ENCODE data around the gene WDR47. TPM values are rescaled to one million over a fixed set of nuclear protein-coding genes. Genes with fewer than 3 reads are reported as not detected.
"Not testable (repeated sequence)": the region's sequence is repeated elsewhere in the genome, so short reads cannot be mapped to it uniquely, and the experiment has no call there.

WDR47 gene
- total RNA-seq, 2 donors from 2014 or later, result 18.7 to 20.5 TPM

DNA sequence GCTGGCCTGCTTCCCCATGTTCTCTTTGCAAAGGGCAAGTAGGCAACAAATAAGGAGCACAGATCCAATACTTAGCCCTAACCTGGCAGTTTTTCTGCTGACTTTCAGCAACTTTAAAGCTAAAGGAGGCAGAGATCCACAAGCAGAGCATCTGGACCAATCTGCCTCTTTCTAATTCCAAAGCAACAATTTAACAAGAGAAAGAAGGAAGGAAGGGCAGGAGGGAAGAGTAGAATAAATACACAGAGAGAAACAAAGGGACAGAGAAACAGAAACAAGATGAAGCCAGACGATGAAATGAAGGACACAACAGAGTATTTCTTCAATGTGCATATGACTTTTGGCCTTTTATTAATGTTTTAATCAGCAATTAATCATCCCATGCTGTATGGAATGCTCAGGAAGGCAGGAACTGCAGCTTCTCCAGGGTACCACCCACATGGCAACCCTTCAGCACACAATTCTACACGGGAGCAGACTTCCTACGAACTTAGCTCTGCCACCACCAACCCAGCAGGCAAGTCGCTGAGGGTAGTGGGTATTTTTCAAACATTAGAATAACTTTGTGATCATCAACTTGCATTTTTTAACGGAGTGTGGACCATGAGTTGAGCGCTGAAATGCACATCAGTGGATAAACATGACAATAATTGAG, 93.9 kb downstream of the WDR47 start:
- H3K27me3 ChIP-seq (replicated peaks; ENCODE audit: insufficient read depth), result no peaks in the 10 kb centered on the region
- H3K9me3 ChIP-seq, result no peaks in the 10 kb centered on the region
- H3K27ac ChIP-seq, result no peak overlapping the region
- no peak for ATAC-seq (ENCODE audit: insufficient number of reproducible peaks, low FRiP score, low read depth)
- peaks cover 9% of the 10 kb centered on the region for H3K36me3 ChIP-seq
- peaks cover 0 to 15% of the 10 kb centered on the region in 2 donors for H3K4me1 ChIP-seq (ENCODE audit: control insufficient read depth in 1 of 2, low read depth in 2 of 2)
- DNase-seq (ENCODE audit: low spot score), result no peak
- H3K4me3 ChIP-seq, result peak overlapping the region; percentile 9
- TF ChIP-seq, protein P1, sequence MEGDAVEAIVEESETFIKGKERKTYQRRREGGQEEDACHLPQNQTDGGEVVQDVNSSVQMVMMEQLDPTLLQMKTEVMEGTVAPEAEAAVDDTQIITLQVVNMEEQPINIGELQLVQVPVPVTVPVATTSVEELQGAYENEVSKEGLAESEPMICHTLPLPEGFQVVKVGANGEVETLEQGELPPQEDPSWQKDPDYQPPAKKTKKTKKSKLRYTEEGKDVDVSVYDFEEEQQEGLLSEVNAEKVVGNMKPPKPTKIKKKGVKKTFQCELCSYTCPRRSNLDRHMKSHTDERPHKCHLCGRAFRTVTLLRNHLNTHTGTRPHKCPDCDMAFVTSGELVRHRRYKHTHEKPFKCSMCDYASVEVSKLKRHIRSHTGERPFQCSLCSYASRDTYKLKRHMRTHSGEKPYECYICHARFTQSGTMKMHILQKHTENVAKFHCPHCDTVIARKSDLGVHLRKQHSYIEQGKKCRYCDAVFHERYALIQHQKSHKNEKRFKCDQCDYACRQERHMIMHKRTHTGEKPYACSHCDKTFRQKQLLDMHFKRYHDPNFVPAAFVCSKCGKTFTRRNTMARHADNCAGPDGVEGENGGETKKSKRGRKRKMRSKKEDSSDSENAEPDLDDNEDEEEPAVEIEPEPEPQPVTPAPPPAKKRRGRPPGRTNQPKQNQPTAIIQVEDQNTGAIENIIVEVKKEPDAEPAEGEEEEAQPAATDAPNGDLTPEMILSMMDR (IDR thresholded peaks at IDR 0.05), result no peak

DNA sequence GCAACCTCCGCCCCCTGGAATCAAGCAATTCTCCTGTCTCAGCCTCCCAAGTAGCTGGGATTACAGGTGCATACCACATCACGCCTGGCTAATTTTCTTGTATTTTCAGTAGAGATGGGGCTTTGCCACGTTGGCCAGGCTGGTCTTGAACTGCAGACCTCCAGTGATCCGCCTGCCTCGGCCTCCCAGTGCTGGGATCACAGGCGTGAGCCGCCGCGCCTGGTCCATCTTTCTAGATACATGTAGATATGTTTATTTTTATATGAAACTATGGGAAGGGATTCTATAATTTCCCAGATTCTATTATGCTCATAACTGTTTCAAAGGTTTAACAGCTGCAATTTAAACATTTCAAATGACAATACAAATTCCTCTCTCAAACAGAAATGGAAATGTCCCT, 105.7 kb downstream of the WDR47 start:
- Histone ChIP-seq H3K9me3 (no peaks in the 10 kb centered on the region), H3K36me3 (peaks cover 62% of the 10 kb centered on the region), H3K4me3 (no peak overlapping the region), H3K4me1 (ENCODE audit: control insufficient read depth in 1 of 2, low read depth in 2 of 2) (no peaks in the 10 kb centered on the region), H3K27me3 (replicated peaks; ENCODE audit: insufficient read depth) (no peaks in the 10 kb centered on the region), H3K27ac (no peak overlapping the region)
- TF ChIP-seq, protein P1 (IDR thresholded peaks at IDR 0.05), result no peak
- no peak for ATAC-seq (ENCODE audit: insufficient number of reproducible peaks, low FRiP score, low read depth)
- DNase-seq (ENCODE audit: low spot score), result no peak

DNA sequence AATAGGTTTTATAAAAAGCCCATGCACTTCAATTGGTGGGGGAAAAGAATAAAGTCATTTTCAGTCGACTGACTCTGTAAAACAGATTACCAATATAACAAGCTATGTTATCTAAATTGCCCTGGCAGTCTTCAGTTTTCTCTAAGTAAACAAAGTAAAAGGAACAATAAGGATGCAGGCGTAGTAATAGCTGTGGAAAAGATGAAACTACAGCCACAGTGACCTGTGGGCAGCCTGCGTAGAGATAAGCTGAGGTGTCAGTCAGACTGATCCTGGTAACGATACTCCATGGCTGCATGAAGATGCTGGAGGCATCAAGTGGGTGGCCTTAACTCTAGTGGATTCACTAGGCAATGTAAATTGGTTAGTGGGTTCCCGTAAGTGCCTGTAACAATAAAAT, 108.0 kb downstream of the WDR47 start:
- Histone ChIP-seq H3K27ac (no peak overlapping the region), H3K4me3 (no peak overlapping the region), H3K9me3 (no peaks in the 10 kb centered on the region), H3K36me3 (peaks cover 70% of the 10 kb centered on the region), H3K27me3 (replicated peaks; ENCODE audit: insufficient read depth) (no peaks in the 10 kb centered on the region), H3K4me1 (ENCODE audit: control insufficient read depth in 1 of 2, low read depth in 2 of 2) (no peaks in the 10 kb centered on the region)
- TF ChIP-seq, protein P1 (IDR thresholded peaks at IDR 0.05), result no peak
- DNase-seq (ENCODE audit: low spot score) (no peak), ATAC-seq (ENCODE audit: insufficient number of reproducible peaks, low FRiP score, low read depth) (no peak)

DNA sequence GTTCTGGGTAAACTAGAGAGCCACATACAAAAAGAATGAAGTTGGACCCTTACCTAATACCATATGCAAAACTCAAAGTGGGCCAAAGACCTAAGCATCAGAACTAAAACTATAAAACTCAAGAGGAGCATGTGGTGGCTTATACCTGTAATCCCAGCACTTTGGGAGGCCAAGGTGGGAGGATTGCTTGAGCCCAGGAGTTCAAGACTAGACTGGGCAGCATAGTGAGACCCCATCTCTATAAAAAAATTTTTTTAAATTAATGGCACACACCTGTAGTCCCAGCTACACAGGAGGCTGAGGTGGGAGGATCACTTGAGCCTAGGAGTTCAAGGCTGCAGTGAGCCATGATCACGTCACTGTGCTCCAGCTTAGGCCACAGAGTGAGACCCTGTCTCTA, 114.3 kb downstream of the WDR47 start:
- H3K27me3 ChIP-seq (replicated peaks; ENCODE audit: insufficient read depth); H3K4me1 ChIP-seq (ENCODE audit: control insufficient read depth in 1 of 2, low read depth in 2 of 2); H3K4me3 ChIP-seq; H3K27ac ChIP-seq; ATAC-seq (ENCODE audit: insufficient number of reproducible peaks, low FRiP score, low read depth); H3K9me3 ChIP-seq; DNase-seq (ENCODE audit: low spot score): not testable (repeated sequence)
- peaks cover 29% of the 10 kb centered on the region for H3K36me3 ChIP-seq

GRCh38 chr1:108925920-108926319, 116.0 kb downstream of the WDR47 start:
- ATAC-seq (ENCODE audit: insufficient number of reproducible peaks, low FRiP score, low read depth), result no peak
- H3K36me3 ChIP-seq, result peaks cover 19% of the 10 kb centered on the region

More at GRCh38 chr1:108925920-108926319, 116.0 kb downstream of the WDR47 start:
- no peaks in the 10 kb centered on the region for H3K9me3 ChIP-seq
- DNase-seq (ENCODE audit: low spot score), result no peak
- H3K4me1 ChIP-seq (ENCODE audit: control insufficient read depth in 1 of 2, low read depth in 2 of 2), result no peaks in the 10 kb centered on the region
- TF ChIP-seq, protein P1 (IDR thresholded peaks at IDR 0.05), result no peak
- H3K27ac ChIP-seq, result no peak overlapping the region
- no peak overlapping the region for H3K4me3 ChIP-seq
- H3K27me3 ChIP-seq (replicated peaks; ENCODE audit: insufficient read depth), result no peaks in the 10 kb centered on the region

Other genes starting within 250 kb of the WDR47 start
- not detected for gene AKNAD1, start 185.0 kb downstream of the WDR47 start, total RNA-seq
- 10 to 100 TPM in 1 of 2 donors, 1 to 10 TPM in 1; 7.9 to 17.9 TPM for gene GPSM2, start 165.1 kb downstream of the WDR47 start, total RNA-seq
- 10 to 100 TPM; 25.5 to 36.4 TPM for gene CLCC1, start 78.6 kb downstream of the WDR47 start, total RNA-seq
- gene TAF13, start 33.9 kb upstream of the WDR47 start, total RNA-seq, result 10 to 100 TPM; 46.7 to 66.2 TPM
- gene TMEM167B, start 48.7 kb upstream of the WDR47 start, total RNA-seq, result 10 to 100 TPM; 25.3 to 33.2 TPM
- 1 to 10 TPM; 1.4 to 7.2 TPM for gene ELAPOR1, start 72.0 kb upstream of the WDR47 start, total RNA-seq
- gene SARS1, start 171.8 kb upstream of the WDR47 start, total RNA-seq, result 100 to 1,000 TPM; 122 to 137 TPM
- 10 to 100 TPM in 1 of 2 donors, 1 to 10 TPM in 1; 4.0 to 10.0 TPM for gene CELSR2, start 207.4 kb upstream of the WDR47 start, total RNA-seq
- gene PSRC1, start 241.0 kb upstream of the WDR47 start, total RNA-seq, result 1 to 10 TPM; 2.4 to 2.5 TPM

Data from thoracic aorta (tissue), 2 donors.